Body of pancreas (tissue), 4 donors: ENCODE results near the gene CFAP410.

Source experiments
- POLR2A ChIP-seq, 3 donors: fragments of 450-650 bp; IDR thresholded peaks; one replicate each; pipeline ENCODE4 v1.6.1; 2016; ENCODE audit warnings: antibody characterized with exemption in 3 of 3, mild to moderate bottlenecking in 2 of 3
- TF ChIP-seq, protein P1 (sequence below), 7 experiments: fragments of 450-650 bp in 4 of 7; fragments of 200-600 bp in 3 of 7; sonication (generic) in 3 of 7; IDR thresholded peaks; one replicate each; pipeline ENCODE4 v1.5.1; 2016 to 2019; ENCODE audit warnings: antibody characterized with exemption in 7 of 7

GRCh38 chr21:44326716-44327602, 12.2 kb downstream of the CFAP410 start:
- TF ChIP-seq, protein P1, sequence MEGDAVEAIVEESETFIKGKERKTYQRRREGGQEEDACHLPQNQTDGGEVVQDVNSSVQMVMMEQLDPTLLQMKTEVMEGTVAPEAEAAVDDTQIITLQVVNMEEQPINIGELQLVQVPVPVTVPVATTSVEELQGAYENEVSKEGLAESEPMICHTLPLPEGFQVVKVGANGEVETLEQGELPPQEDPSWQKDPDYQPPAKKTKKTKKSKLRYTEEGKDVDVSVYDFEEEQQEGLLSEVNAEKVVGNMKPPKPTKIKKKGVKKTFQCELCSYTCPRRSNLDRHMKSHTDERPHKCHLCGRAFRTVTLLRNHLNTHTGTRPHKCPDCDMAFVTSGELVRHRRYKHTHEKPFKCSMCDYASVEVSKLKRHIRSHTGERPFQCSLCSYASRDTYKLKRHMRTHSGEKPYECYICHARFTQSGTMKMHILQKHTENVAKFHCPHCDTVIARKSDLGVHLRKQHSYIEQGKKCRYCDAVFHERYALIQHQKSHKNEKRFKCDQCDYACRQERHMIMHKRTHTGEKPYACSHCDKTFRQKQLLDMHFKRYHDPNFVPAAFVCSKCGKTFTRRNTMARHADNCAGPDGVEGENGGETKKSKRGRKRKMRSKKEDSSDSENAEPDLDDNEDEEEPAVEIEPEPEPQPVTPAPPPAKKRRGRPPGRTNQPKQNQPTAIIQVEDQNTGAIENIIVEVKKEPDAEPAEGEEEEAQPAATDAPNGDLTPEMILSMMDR (IDR thresholded peaks at IDR 0.05) = no peak
- TF ChIP-seq POLR2A (IDR thresholded peaks at IDR 0.05) = no peak
